Psoas muscle (tissue), 8 donors: ENCODE data around the gene GPR152. TPM values are rescaled to one million over a fixed set of nuclear protein-coding genes. Genes with fewer than 3 reads are reported as not detected.

ENCODE experiments used
- ATAC-seq, 4 donors: fragments of 200-7000 bp; cut with Tn5 transposase; one replicate each; pipeline ENCODE4 v1.9.1; 2020; ENCODE audit warnings: moderate library complexity in 3 of 4, mild to moderate bottlenecking in 2 of 4
- DNase-seq, 2 donors: peaks; one replicate each; pipeline ENCODE4 v3.0.0-alpha.2; 2020
- H3K27ac ChIP-seq: fragments of 200-600 bp; one replicate; pipeline ENCODE4 v1.8.0; 2022
- H3K27me3 ChIP-seq, 3 donors: fragments of 200-600 bp in 1 of 3; one replicate each; pipeline versions ENCODE4 v1.6.1 to v1.8.0; 2013 to 2022; ENCODE audit warnings: low read length in 2 of 3, mild to moderate bottlenecking in 2 of 3, moderate library complexity in 1 of 3; ENCODE audit not compliant: insufficient read depth in 3 of 3
- H3K36me3 ChIP-seq, 2 donors: fragments of 200-600 bp in 1 of 2; one replicate each; pipeline versions ENCODE4 v1.6.1 to v1.8.0; 2013 to 2022; ENCODE audit warnings: low read depth in 1 of 2, mild to moderate bottlenecking in 1 of 2, moderate library complexity in 1 of 2; ENCODE audit not compliant: insufficient read depth in 1 of 2
- H3K4me1 ChIP-seq: fragments of 200-600 bp; one replicate; pipeline ENCODE4 v1.8.0; 2022
- H3K4me3 ChIP-seq: fragments of 200-600 bp; one replicate; pipeline ENCODE4 v1.8.0; 2022; ENCODE audit warnings: mild to moderate bottlenecking
- H3K9me3 ChIP-seq: fragments of 200-600 bp; one replicate; pipeline ENCODE4 v1.8.0; 2022
- CTCF ChIP-seq: fragments of 200-600 bp; IDR thresholded peaks from one replicate; pipeline ENCODE4 v1.8.0; 2022; ENCODE audit warnings: antibody characterized with exemption
- WGBS, 3 donors: extraction: QIAGEN DNeasy Blood & Tissue Kit; methylation state at CpG; one replicate each; pipeline versions ENCODE4 v1.1.6 to v1.1.7; 2013; 5-methylcytosine and 5-hydroxymethylcytosine counted together
- intact Hi-C, 2 donors: fragments of 100-400 bp; cut with DNase I; formaldehyde crosslinking; loops; one replicate each; pipeline versions ENCODE4 v1.11.0 to v1.14.2; 2022
- polyA plus RNA-seq, 3 donors: library from polyadenylated mRNA; stranded (reverse); fragments of 200-250 nt; gene quantifications; one replicate each; pipeline ENCODE4 v1.2.3, GENCODE V29; 2013
- total RNA-seq, 4 donors: library from RNA; stranded (reverse); fragmentation: NEBNext Ultra II Directional in 2 of 4; extraction: Animal tissue kit (Norgen Biotek cat#: 25700) in 2 of 4; gene quantifications; one replicate each; pipeline versions ENCODE4 v1.2.1 to v1.2.4, GENCODE V29; 2021 to 2023
- donor health status: healthy with polysubstance abuse.
- donor health status: DM: no; HTN: no; CAD: no; lungs with moderate emphysema.
- donor health status: Bipolar disorder and iron deficiency.
- donor health status: healthy.
- donor health status: DM: yes; HTN: yes; CAD: no.
- donor health status: DM: no; HTN: no; CAD: no.
- donor health status: DM: no; HTN: no; CAD: no.
- donor health status: DM: yes; HTN: yes; CAD: no.

The GPR152 gene
- total and polyA plus RNA-seq, 7 donors, result 0.19 TPM; not detected in 6

GRCh38 chr11:67495234-67496005 is 42.9 kb upstream of the GPR152 start:
- Histone ChIP-seq H3K4me3 (no peak overlapping the region), H3K4me1 (no peaks in the 10 kb centered on the region), H3K36me3 (peaks cover 0 to 14% of the 10 kb centered on the region in 2 donors), H3K27me3 (no peaks in the 10 kb centered on the region), H3K27ac (no peak overlapping the region), H3K9me3 (no peaks in the 10 kb centered on the region)
- DNase-seq (no peak), ATAC-seq (no peak)
- intact Hi-C loops, result no loop called here
- TF ChIP-seq CTCF, result no peak
- WGBS, 3 donors, result 89 to 93% (median 90%) methylated on average over 15 to 16 of the region's 16 CpGs

GRCh38 chr11:67494371-67495233 is 42.1 kb upstream of the GPR152 start:
- H3K36me3 ChIP-seq, result peaks cover 0 to 20% of the 10 kb centered on the region in 2 donors
- H3K27ac ChIP-seq, result no peak overlapping the region
- TF ChIP-seq CTCF, result no peak
- 90 to 92% (median 91%) methylated on average over 51 to 59 of the region's 59 CpGs for WGBS, 3 donors
- H3K4me3 ChIP-seq, result no peak overlapping the region
- ATAC-seq (no peak), DNase-seq (no peak)
- intact Hi-C loops, result no loop called here
- H3K4me1 ChIP-seq, result no peaks in the 10 kb centered on the region
- no peaks in the 10 kb centered on the region for H3K27me3 ChIP-seq
- H3K9me3 ChIP-seq, result no peaks in the 10 kb centered on the region

GRCh38 chr11:67493548-67494370 is 41.2 kb upstream of the GPR152 start:
- Histone ChIP-seq H3K27ac (no peak overlapping the region), H3K4me3 (no peak overlapping the region), H3K9me3 (no peaks in the 10 kb centered on the region), H3K27me3 (no peaks in the 10 kb centered on the region), H3K36me3 (peaks cover 0 to 27% of the 10 kb centered on the region in 2 donors), H3K4me1 (no peaks in the 10 kb centered on the region)
- DNase-seq (no peak), ATAC-seq (no peak)
- WGBS, 3 donors, result 95 to 96% (median 96%) methylated on average over 57 to 65 of the region's 65 CpGs
- intact Hi-C loops, result no loop called here
- no peak for TF ChIP-seq CTCF

- 82 to 84% (median 83%) methylated on average over 46 of the region's 46 CpGs for WGBS, 3 donors
- Histone ChIP-seq H3K27me3 (no peaks in the 10 kb centered on the region), H3K9me3 (no peaks in the 10 kb centered on the region), H3K27ac (no peak overlapping the region), H3K36me3 (peaks cover 0 to 30% of the 10 kb centered on the region in 2 donors), H3K4me3 (no peak overlapping the region), H3K4me1 (no peaks in the 10 kb centered on the region)
- TF ChIP-seq CTCF, result no peak
- intact Hi-C loops, result no loop called here
- peak in 1 of 4 donors; percentile 4 for ATAC-seq
- DNase-seq, result no peak
Measured at GRCh38 chr11:67492801-67493547, 40.4 kb upstream of the GPR152 start.
